ENCODE data around the gene LIN7B. TPM values are rescaled to one million over a fixed set of nuclear protein-coding genes. Genes with fewer than 3 reads are reported as not detected.

Gene LIN7B
- total and polyA plus RNA-seq, 2 of the 8 experiments (the other 6 are each of a cell fraction or from before 2014, with no cell fraction given), result 4.1 to 4.2 TPM

DNA sequence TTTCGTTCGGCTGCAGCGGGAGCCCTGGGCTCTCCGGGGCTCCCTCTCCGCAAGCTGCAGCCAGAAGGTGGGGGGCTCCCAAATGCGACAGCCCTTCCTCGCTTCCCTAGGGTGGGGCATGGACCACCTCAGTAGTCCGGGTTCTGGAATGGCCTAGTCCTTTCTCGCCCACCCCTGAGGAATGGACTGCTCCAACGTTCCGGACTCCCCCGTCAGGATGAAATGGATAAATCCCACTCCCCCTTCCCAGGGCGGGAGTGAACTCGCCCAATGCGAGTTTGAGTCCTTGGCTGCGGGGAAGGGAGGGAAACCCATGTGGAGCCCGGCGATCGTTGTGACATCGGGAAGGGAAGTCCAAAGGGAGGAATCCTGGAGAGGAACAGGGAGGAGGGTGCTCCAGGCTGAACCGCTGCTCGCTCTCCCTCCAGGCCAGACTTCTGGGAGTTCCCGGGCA is 35.5 kb downstream of the LIN7B start (continued):
- TF ChIP-seq PHF8 (conservative IDR thresholded peaks at IDR 0.05; ENCODE audit: low read depth, low read length) (0 out of 2 replicates have a peak, but pooled peaks have one; percentile 36), EGR1 (IDR thresholded peaks at IDR 0.05; ENCODE audit: borderline replicate concordance, low read depth, low read length) (0 out of 2 replicates have a peak, but pooled peaks have one; percentile 34), TEAD4 (IDR thresholded peaks at IDR 0.05; ENCODE audit: low read depth, low read length) (peak; percentile 12; the same call in 1 of the 2 replicates), SIN3A (conservative IDR thresholded peaks at IDR 0.05 in 1 of 2, IDR thresholded peaks at IDR 0.05 in 1 of 2; ENCODE audit: low read depth in 1 of 2, low read length in 2 of 2) (peak; percentile 10 to 70; a peak in 1 of 4 replicates), SAP30 (IDR thresholded peaks at IDR 0.05; ENCODE audit: insufficient read depth, insufficient replicate concordance, low read length) (peak; percentile 92), EP300 (IDR thresholded peaks at IDR 0.05; ENCODE audit: borderline replicate concordance in 1 of 2, low read depth in 2 of 2, low read length in 2 of 2) (peak in 1 of 2 experiments; percentile 100; a peak in 2 of 3 replicates), MAX (IDR thresholded peaks at IDR 0.05) (peak; percentile 64; the same call in 1 of the 2 replicates), HDAC2 (IDR thresholded peaks at IDR 0.05; ENCODE audit: borderline replicate concordance in 1 of 2, low read depth in 2 of 2, low read length in 2 of 2) (peak in 1 of 2 experiments; percentile 11; a peak in 1 of 4 replicates), SP1 (IDR thresholded peaks at IDR 0.05; ENCODE audit: low read depth, low read length) (peak; percentile 87), ASH2L (IDR thresholded peaks at IDR 0.05; ENCODE audit: low read length) (peak; percentile 50), SIX5 (IDR thresholded peaks at IDR 0.05; ENCODE audit: low read depth, low read length) (peak; percentile 89), SP4 (IDR thresholded peaks at IDR 0.05; ENCODE audit: low read length) (no peak), SUZ12 (IDR thresholded peaks at IDR 0.05; ENCODE audit: low read length) (no peak)
